PFSK-1 (cell line): Measurements from ENCODE around the gene CALML3.

Experiments used
- FOXP2 ChIP-seq: optimal IDR thresholded peaks from 2 replicates; pipeline ENCODE3; 2011; ENCODE audit warnings: borderline replicate concordance, control low read depth, inconsistent platforms; ENCODE audit not compliant: insufficient read depth; ENCODE audit errors: extremely low read length, extremely low read depth
- POLR2AphosphoS5 ChIP-seq: IDR thresholded peaks from 2 replicates; pipeline ENCODE4 v1.6.1; 2012; ENCODE audit warnings: low read depth, mild to moderate bottlenecking, control low read depth, low read length, moderate library complexity
- REST ChIP-seq, 2 experiments: IDR thresholded peaks; 2 replicates each; pipeline versions ENCODE4 v1.6.1 to v1.8.0; 2011 to 2012; ENCODE audit warnings: low read depth in 2 of 2, low read length in 2 of 2, control low read depth in 1 of 2, inconsistent platforms in 1 of 2, mild to moderate bottlenecking in 1 of 2, moderate library complexity in 1 of 2; ENCODE audit not compliant: insufficient read depth in 1 of 2
- SIN3A ChIP-seq: IDR thresholded peaks from 2 replicates; pipeline ENCODE4 v1.6.1; 2012; ENCODE audit warnings: mild to moderate bottlenecking, low read length, moderate library complexity, borderline replicate concordance; ENCODE audit not compliant: insufficient read depth
- TAF1 ChIP-seq: IDR thresholded peaks from 2 replicates; pipeline ENCODE4 v1.6.1; 2012; ENCODE audit warnings: low read length, control low read depth, borderline replicate concordance; ENCODE audit not compliant: insufficient read depth

The CALML3 gene

GRCh38 chr10:5485948-5486852, 38.6 kb upstream of the CALML3 start:
- TF ChIP-seq POLR2AphosphoS5, result no peak

- TF ChIP-seq TAF1 (no peak), POLR2AphosphoS5 (no peak)
Observed at GRCh38 chr10:5486853-5487235, 37.9 kb upstream of the CALML3 start.

GRCh38 chr10:5488272-5489161, 36.2 kb upstream of the CALML3 start:
- TF ChIP-seq REST (IDR thresholded peaks at IDR 0.05; ENCODE audit: insufficient read depth in 1 of 2, low read depth in 2 of 2, low read length in 2 of 2) (no peak), POLR2AphosphoS5 (no peak), SIN3A (no peak), TAF1 (no peak), FOXP2 (no peak)

- TF ChIP-seq POLR2AphosphoS5, result no peak
- no peak for TF ChIP-seq FOXP2
- TF ChIP-seq REST (IDR thresholded peaks at IDR 0.05; ENCODE audit: insufficient read depth in 1 of 2, low read depth in 2 of 2, low read length in 2 of 2), result no peak
- TF ChIP-seq TAF1, result no peak
- TF ChIP-seq SIN3A, result no peak
Observed at GRCh38 chr10:5490032-5490431, 34.7 kb upstream of the CALML3 start.

GRCh38 chr10:5490698-5491464, 33.9 kb upstream of the CALML3 start:
- TF ChIP-seq FOXP2 (no peak), TAF1 (no peak), REST (IDR thresholded peaks at IDR 0.05; ENCODE audit: insufficient read depth in 1 of 2, low read depth in 2 of 2, low read length in 2 of 2) (no peak), POLR2AphosphoS5 (no peak), SIN3A (no peak)
